GM12891 (cell line): ENCODE measurements around the gene ANO10.

Experiments
- DNase-seq: peaks from one replicate; pipeline ENCODE4 v3.0.0; 2011; ENCODE audit warnings: low spot score; ENCODE audit not compliant: insufficient read length
- FAIRE-seq: peaks from 2 replicates; lab custom pipeline; 2011; peaks lifted over from hg19 to GRCh38; lab: Jason Lieb, UNC
- PAX5 ChIP-seq: IDR thresholded peaks from 2 replicates; pipeline ENCODE4 v1.6.1; 2011; ENCODE audit warnings: low read length, moderate library complexity, mild to moderate bottlenecking; ENCODE audit not compliant: insufficient read depth, severe bottlenecking
- POLR2A ChIP-seq: IDR thresholded peaks from 2 replicates; pipeline ENCODE4 v1.6.1; 2011; ENCODE audit warnings: low read depth, low read length, control low read depth
- POLR2AphosphoS5 ChIP-seq: IDR thresholded peaks from 2 replicates; pipeline ENCODE4 v1.6.1; 2011; ENCODE audit warnings: low read depth, low read length, control low read depth
- POU2F2 ChIP-seq: IDR thresholded peaks from 2 replicates; pipeline ENCODE4 v1.6.1; 2011; ENCODE audit warnings: low read depth, mild to moderate bottlenecking, control low read depth, low read length, moderate library complexity
- SPI1 ChIP-seq: IDR thresholded peaks from 2 replicates; pipeline ENCODE4 v1.6.1; 2011; ENCODE audit warnings: low read depth, low read length, control low read depth
- TAF1 ChIP-seq: IDR thresholded peaks from 2 replicates; pipeline ENCODE4 v1.6.1; 2011; ENCODE audit warnings: low read depth, low read length, control low read depth

The ANO10 gene

DNA sequence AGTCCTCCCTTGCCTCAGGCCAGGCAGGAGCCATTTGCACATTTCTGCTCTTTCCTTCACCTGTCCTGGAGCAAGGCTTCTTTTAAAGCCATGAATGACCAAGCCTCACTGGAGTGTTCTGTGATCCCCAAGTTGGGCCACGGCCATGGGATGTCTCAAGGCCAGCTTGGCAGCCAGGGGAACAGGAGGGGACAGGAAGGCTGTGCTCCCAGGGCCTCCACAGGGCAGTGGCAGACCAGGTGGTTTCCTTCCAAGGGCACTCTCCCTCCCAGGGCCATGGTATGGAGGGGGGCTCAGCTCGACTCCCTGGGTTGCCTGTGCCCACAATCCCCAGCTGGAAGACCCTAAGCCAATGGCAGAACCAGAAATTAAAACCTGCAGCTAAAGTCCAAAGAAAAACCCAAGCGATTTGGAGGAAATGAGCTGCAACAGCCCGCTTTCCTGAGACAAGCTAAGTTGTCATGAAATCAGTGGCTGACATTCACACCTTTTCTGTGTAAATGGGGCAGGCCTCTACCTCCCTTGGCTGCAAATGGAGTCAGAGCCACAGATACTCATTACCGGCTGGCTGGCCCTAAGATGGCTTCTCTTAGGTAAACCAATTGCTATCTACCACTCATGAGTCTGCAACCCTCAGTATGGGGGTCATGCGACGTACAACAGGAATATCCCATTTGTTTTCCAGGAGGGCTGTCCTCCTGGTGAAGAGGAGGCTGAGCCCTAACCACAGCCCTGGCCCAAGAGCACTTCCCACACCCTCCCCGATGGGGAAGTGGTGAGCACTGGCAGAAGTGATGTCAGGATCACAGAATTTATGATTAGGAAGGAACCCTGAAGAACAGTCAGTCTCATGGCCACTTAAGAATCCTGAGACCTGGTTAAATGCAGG is 252.2 kb downstream of the ANO10 start:
- FAIRE-seq = no peak
- no peak for TF ChIP-seq TAF1
- no peak for TF ChIP-seq POLR2A
- TF ChIP-seq POLR2AphosphoS5 = no peak
- TF ChIP-seq PAX5 = no peak
- no peak for TF ChIP-seq POU2F2
- TF ChIP-seq SPI1 = no peak
- DNase-seq = no peak

DNA sequence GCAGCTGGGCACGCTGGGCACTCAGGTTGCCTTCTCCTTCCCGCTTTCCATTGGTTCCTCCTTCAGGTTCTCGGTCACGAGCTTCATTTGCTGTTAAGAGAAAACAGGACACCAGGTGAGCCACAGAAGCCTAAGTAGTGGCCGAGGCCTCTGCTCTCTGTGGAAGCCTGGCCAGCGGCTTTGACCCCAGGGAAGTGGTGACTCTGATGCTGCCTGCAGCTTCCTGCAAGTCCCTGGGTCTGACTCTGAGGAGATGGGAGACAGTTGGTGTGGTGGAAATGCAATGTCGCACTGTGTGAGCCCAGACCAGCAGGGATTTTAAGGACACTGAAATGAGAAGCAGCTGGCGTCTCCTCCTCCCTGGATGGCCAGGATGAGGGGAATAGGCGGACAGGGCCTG is 254.9 kb downstream of the ANO10 start:
- DNase-seq = no peak
- TF ChIP-seq POLR2AphosphoS5 (no peak), POLR2A (no peak), SPI1 (no peak), TAF1 (no peak), PAX5 (no peak), POU2F2 (no peak)
- FAIRE-seq = no peak

DNA sequence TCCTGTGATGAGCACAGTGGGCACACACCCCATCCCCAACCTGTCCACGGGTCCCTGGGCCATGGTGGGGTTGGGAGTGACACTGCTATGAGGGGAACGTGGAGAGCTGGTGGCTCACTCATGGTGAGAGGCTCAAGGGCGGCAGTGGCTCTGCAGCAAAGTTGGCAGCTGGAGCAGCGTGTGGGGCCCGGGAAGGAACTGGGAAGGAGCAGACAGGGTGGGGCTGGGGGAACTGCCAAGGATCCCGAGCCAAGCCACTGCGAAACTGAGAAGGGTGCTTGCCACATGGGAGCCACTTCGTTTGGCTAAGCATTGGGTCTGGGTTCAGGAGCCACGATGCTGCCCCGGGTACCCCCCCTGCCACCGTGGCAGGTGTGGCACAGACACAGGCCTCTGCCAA is 255.3 kb downstream of the ANO10 start:
- TF ChIP-seq POLR2AphosphoS5 (no peak), SPI1 (no peak), POU2F2 (no peak), POLR2A (no peak), PAX5 (no peak), TAF1 (no peak)
- no peak for DNase-seq
- FAIRE-seq = no peak

DNA sequence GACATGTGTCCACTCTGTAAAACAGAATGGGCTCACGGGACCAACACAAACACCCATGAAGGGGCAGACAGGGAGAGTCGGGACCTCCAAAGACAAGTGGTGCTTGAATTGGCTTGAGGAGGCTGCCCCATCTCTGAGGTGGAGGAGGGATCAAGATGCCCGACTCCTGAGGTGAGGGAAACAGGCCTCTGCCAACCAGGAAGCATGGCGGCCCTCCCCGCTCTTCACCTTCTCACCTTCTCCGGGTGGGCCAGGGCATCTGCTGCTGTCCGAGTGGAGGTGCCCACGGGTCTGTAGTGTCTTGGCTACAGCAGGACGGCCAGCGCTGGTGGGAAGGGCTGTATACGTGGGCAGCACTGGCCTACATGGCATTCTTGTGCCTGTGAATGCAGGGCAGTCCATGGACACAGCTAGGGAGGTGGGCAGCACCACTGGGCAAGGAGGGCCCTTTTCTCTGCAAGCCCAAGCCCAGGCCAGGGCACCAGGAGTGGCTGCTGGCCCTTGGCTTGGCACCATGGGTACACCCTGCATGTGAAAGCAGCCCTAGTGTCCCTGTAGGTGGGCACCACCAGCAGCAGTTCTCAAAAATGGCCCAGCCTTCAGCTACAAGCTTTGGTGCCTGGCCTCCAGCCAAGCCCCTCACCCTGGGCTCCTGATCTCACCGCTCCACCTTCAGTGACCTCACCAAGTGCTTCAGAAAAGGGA is 256.1 kb downstream of the ANO10 start:
- FAIRE-seq (no peak), DNase-seq (no peak)
- no peak for TF ChIP-seq SPI1
- no peak for TF ChIP-seq POU2F2
- TF ChIP-seq POLR2A = no peak
- no peak for TF ChIP-seq PAX5
- no peak for TF ChIP-seq TAF1
- no peak for TF ChIP-seq POLR2AphosphoS5

DNA sequence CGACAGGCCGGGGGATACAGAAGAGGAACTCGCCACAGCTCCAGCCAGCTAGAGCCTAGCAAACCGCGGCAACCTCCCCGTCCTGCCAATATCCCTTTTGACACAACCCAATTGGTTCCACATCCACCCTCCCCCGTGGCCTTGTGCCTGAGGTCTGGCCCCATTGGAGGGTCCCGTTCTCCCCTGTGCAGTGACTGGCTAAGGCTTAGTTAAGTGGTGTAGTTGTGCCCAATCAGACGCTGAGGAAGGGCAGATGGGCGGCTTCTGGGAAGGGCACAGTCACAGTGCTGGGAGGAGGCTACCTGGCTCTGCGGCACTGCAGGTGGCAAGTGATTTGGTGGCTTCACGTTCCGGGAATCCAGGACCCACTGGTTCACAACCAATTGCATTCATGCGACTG is 256.9 kb downstream of the ANO10 start:
- TF ChIP-seq POLR2AphosphoS5 (no peak), PAX5 (no peak)
- DNase-seq = no peak
- no peak for FAIRE-seq

DNA sequence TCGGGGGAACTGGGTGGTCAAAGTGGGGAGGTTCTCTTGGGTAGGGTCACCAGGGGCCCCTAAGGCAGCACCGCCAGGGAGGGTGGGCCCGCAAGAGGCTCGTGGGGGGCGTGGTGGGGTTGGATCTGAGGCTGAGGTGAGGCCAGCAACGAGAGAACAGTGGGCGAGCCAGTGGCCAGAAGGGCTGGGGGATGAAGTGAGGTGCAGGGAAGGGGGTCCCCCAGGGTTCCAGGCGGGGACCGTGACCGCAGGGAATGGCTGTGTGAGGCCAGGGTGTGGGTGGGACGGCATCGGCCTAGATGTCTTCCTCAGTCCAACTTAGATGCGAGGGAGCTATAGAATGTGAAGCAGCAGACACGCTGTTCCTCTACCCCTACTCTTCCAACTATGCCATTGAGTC is 257.3 kb downstream of the ANO10 start:
- FAIRE-seq (no peak), DNase-seq (no peak)
- TF ChIP-seq POU2F2 (no peak), PAX5 (no peak), TAF1 (no peak), POLR2A (no peak), POLR2AphosphoS5 (no peak), SPI1 (no peak)

DNA sequence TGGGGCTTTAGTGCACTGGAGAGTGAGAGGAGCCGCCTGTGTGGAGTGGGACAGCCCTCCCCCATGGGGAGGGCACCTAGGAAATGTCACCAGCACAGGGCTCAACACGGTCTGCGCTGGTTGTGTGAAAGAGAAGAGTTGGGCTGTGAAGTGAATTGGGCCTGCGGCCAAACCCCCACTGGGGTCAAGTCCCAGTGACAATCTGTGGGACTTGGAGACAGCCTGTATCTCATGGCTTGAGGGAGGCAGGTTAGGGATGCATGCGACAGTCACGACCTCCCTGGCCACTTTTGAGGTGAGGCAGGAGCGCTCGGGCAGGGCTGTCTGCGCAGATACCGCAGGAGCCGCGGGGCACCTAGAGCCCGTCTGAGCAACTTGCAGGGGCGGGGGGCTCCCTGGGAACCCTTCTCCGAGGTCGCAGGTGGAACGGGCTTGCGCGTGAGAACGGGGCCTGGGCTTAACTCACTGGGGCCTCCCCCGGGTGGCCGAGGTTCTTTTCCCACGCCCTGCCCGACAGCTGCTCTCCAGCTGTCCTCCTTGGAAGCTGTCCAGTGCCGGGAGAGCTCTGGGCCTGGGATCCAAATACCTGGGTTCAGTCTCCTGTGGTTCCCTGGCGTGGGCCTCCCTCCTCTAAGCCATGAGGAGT is 258.1 kb downstream of the ANO10 start:
- no peak for TF ChIP-seq POLR2A
- no peak for TF ChIP-seq POU2F2
- no peak for TF ChIP-seq TAF1
- no peak for TF ChIP-seq POLR2AphosphoS5
- no peak for TF ChIP-seq PAX5
- TF ChIP-seq SPI1 = no peak
- DNase-seq = no peak
- FAIRE-seq = no peak

DNA sequence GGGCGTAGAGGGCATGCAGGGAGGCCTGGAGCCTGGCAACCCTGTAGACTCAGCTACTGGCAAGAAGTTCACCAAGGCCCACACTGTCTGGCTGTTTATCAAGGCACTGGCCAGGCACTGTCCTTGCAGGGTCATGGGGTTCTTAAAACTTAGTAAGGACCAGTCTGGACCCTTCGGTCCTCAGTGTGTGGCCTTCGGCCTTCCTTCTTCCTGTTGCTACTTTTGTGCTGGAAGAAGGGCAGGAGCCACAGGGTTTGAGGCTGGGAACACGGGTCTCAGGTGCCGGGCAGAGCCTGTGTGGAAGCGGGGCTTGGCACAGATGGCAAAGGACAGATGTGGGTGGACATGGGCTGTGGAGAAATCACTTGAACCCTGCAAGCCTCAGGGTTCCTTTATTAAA is 258.9 kb downstream of the ANO10 start:
- DNase-seq = no peak
- no peak for FAIRE-seq
- TF ChIP-seq TAF1 (no peak), POU2F2 (no peak), PAX5 (no peak), POLR2A (no peak), SPI1 (no peak)

DNA sequence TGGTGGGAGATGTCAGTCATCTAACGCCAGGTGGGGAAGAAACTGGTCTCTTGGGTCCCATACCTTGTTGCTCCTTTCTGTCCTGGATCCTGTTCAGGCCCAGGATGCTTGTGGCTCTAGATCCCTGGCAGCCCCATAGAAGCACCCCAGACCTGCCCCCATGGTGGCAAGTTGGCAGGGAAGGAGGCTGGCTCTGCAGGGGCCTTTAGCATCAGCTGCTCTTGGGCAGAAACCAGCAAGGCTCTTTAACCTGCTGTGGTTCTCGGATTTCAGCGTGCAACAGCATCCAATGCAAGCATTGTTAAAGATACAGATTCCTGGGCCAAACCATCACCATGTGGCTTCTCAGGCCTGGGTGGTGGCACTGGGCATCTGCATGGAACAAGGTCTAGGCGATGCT is 259.6 kb downstream of the ANO10 start:
- no peak for FAIRE-seq
- no peak for DNase-seq
- no peak for TF ChIP-seq POLR2AphosphoS5
- no peak for TF ChIP-seq TAF1
- TF ChIP-seq POLR2A = no peak
- no peak for TF ChIP-seq POU2F2
- TF ChIP-seq SPI1 = no peak
- no peak for TF ChIP-seq PAX5
